ENCODE measurements around the gene SH3GL2.
A peak's percentile ranks its signal among the peaks of the same experiment; 100 is the strongest.

DNA sequence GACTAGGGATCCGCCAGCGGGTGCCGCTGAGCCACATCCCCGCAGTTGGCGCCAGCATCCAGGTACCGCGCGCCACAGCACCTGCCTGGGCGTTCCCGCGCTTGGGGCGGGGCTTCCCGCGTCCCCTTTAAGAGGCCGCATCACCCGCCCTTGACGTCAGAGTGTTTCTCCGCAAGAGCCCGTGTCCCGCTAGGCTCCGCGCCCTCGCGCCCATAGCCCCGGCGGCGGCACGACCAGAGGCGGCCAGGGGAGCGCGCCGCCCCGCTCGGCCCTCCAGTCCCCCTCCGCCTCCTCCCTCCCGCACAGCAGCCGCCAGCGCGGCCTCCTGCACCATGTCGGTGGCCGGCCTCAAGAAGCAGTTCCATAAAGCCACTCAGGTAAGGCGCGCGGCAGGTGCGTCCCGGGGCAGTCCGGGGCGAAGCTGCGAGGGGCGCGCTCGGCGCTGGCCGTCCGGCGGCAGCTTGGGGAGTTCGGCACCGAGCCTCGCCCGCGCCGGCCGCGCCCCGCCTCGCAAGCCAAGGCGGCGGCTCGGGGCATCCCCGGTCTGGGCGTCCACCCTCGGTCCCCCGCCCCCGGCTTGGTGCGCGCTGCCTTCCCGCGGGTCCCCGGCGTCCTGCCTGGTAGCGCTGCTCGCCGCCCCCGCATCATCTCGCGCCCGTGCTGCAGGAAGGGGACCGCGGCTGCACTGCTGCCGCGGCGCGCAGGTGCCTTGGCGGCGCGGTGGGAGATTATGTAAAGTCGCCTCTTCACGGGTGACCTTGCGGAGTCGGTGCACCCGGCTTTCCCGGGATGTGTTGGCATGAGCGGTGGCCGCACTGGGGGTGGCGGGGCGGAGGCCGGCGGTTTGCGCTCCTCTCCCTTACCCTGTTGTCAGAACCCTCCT lies at the start of gene SH3GL2:
- TF ChIP-seq, protein P1, sequence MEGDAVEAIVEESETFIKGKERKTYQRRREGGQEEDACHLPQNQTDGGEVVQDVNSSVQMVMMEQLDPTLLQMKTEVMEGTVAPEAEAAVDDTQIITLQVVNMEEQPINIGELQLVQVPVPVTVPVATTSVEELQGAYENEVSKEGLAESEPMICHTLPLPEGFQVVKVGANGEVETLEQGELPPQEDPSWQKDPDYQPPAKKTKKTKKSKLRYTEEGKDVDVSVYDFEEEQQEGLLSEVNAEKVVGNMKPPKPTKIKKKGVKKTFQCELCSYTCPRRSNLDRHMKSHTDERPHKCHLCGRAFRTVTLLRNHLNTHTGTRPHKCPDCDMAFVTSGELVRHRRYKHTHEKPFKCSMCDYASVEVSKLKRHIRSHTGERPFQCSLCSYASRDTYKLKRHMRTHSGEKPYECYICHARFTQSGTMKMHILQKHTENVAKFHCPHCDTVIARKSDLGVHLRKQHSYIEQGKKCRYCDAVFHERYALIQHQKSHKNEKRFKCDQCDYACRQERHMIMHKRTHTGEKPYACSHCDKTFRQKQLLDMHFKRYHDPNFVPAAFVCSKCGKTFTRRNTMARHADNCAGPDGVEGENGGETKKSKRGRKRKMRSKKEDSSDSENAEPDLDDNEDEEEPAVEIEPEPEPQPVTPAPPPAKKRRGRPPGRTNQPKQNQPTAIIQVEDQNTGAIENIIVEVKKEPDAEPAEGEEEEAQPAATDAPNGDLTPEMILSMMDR (IDR thresholded peaks at IDR 0.05) = no peak
- TF ChIP-seq POLR2A (IDR thresholded peaks at IDR 0.05) = peak in 2 of 3 donors; percentile 11 to 33
